ENCODE measurements around the gene GAS2L2. TPM values are rescaled to one million over a fixed set of nuclear protein-coding genes. Genes with fewer than 3 reads are reported as not detected.

GAS2L2 gene
- total RNA-seq, 1 donor from 2014 or later, result not detected

- Mint-ChIP-seq H3K27ac (no peak overlapping the region), H3K36me3 (ENCODE audit: low read depth) (no peaks in the 10 kb centered on the region), H3K9me3 (no peaks in the 10 kb centered on the region), H3K4me1 (peaks cover 6% of the 10 kb centered on the region), H3K4me3 (no peak overlapping the region), H3K27me3 (peaks cover 42% of the 10 kb centered on the region)
- intact Hi-C loops (cut with micrococcal nuclease), result loop anchor here (10.0 kb wide), 1 partner anchor 1204 kb away; no protein-coding TSS in a partner anchor
- no peak for DNase-seq
- ATAC-seq (ENCODE audit: low read depth), result no peak
- ChIA-PET CTCF (interaction anchor here (0.8 to 4.0 kb wide), 4 partner anchors 14 to 137 kb away, joined by 3 to 51 read pairs (median 8); partner anchors contain the start of gene TAF15), POLR2A (no interaction called here)
- no peak for TF ChIP-seq CTCF (IDR thresholded peaks at IDR 0.05)
Observed at GRCh38 chr17:35748979-35749378, 4.1 kb downstream of the GAS2L2 start.

- POLR2A ChIA-PET, result no interaction called here
- Mint-ChIP-seq H3K4me1 (peaks cover 6% of the 10 kb centered on the region), H3K9me3 (no peaks in the 10 kb centered on the region), H3K27me3 (peaks cover 41% of the 10 kb centered on the region), H3K36me3 (ENCODE audit: low read depth) (no peaks in the 10 kb centered on the region), H3K27ac (no peak overlapping the region), H3K4me3 (no peak overlapping the region)
- CTCF ChIA-PET, result interaction anchor here (1.4 to 4.0 kb wide), 5 partner anchors 13 to 436 kb away, joined by 3 to 51 read pairs (median 6); no protein-coding TSS in a partner anchor
- intact Hi-C loops (cut with micrococcal nuclease), result loop anchor here (10.0 kb wide), 1 partner anchor 1204 kb away; no protein-coding TSS in a partner anchor
- TF ChIP-seq CTCF (IDR thresholded peaks at IDR 0.05), result no peak
- DNase-seq, result no peak
- ATAC-seq (ENCODE audit: low read depth), result no peak
Observed at GRCh38 chr17:35748341-35748841, 4.6 kb downstream of the GAS2L2 start.

- H3K4me3 Mint-ChIP-seq, result no peak overlapping the region
- intact Hi-C loops (cut with micrococcal nuclease), result loop anchor here (1.0 to 10.0 kb wide), 4 partner anchors 134 to 1203 kb away; no protein-coding TSS in a partner anchor
- H3K27ac Mint-ChIP-seq, result no peak overlapping the region
- DNase-seq, result peak; percentile 64
- CTCF ChIA-PET, result interaction anchor here (0.6 to 4.0 kb wide), 25 partner anchors 9 to 1547 kb away, joined by 3 to 51 read pairs (median 4); partner anchors contain the start of genes C17orf50, RASL10B and TAF15
- TF ChIP-seq CTCF (IDR thresholded peaks at IDR 0.05), result no peak
- peaks cover 6% of the 10 kb centered on the region for H3K4me1 Mint-ChIP-seq
- POLR2A ChIA-PET, result interaction anchor here (1.3 kb wide), 1 partner anchor 62 kb away, joined by 7 read pairs; the partner anchor contains the start of gene TAF15
- H3K27me3 Mint-ChIP-seq, result peaks cover 35% of the 10 kb centered on the region
- no peaks in the 10 kb centered on the region for H3K9me3 Mint-ChIP-seq
- H3K36me3 Mint-ChIP-seq (ENCODE audit: low read depth), result no peaks in the 10 kb centered on the region
- peak; percentile 97 for ATAC-seq (ENCODE audit: low read depth)
Observed at GRCh38 chr17:35747540-35748017, 5.5 kb downstream of the GAS2L2 start.

GRCh38 chr17:35745749-35746320, 7.2 kb downstream of the GAS2L2 start:
- DNase-seq (no peak), ATAC-seq (ENCODE audit: low read depth) (no peak)
- CTCF ChIA-PET, result interaction anchor here (2.0 kb wide), 1 partner anchor 7 kb away, joined by 10 read pairs; no protein-coding TSS in a partner anchor
- H3K9me3 Mint-ChIP-seq, result no peaks in the 10 kb centered on the region
- no peak for TF ChIP-seq CTCF (IDR thresholded peaks at IDR 0.05)
- no peaks in the 10 kb centered on the region for H3K36me3 Mint-ChIP-seq (ENCODE audit: low read depth)
- intact Hi-C loops (cut with micrococcal nuclease), result loop anchor here (10.0 kb wide), 1 partner anchor 1201 kb away; no protein-coding TSS in a partner anchor
- POLR2A ChIA-PET, result no interaction called here
- peaks cover 10% of the 10 kb centered on the region for H3K4me1 Mint-ChIP-seq
- peaks cover 40% of the 10 kb centered on the region for H3K27me3 Mint-ChIP-seq
- H3K4me3 Mint-ChIP-seq, result no peak overlapping the region
- no peak overlapping the region for H3K27ac Mint-ChIP-seq

- H3K4me1 Mint-ChIP-seq, result peaks cover 10% of the 10 kb centered on the region
- CTCF ChIA-PET, result no interaction called here
- intact Hi-C loops (cut with micrococcal nuclease), result loop anchor here (10.0 kb wide), 1 partner anchor 1200 kb away; no protein-coding TSS in a partner anchor
- H3K27ac Mint-ChIP-seq, result no peak overlapping the region
- no peaks in the 10 kb centered on the region for H3K36me3 Mint-ChIP-seq (ENCODE audit: low read depth)
- DNase-seq, result no peak
- no peak for ATAC-seq (ENCODE audit: low read depth)
- POLR2A ChIA-PET, result no interaction called here
- no peaks in the 10 kb centered on the region for H3K9me3 Mint-ChIP-seq
- H3K4me3 Mint-ChIP-seq, result no peak overlapping the region
- TF ChIP-seq CTCF (IDR thresholded peaks at IDR 0.05), result no peak
- H3K27me3 Mint-ChIP-seq, result peaks cover 38% of the 10 kb centered on the region
Observed at GRCh38 chr17:35745246-35745645, 7.8 kb downstream of the GAS2L2 start.
